ENCODE measurements around the gene HYDIN. TPM values are rescaled to one million over a fixed set of nuclear protein-coding genes. Genes with fewer than 3 reads are reported as not detected.

The HYDIN gene
- 0.17 TPM in 1 of 2 replicates, not detected in the other for total RNA-seq

DNA sequence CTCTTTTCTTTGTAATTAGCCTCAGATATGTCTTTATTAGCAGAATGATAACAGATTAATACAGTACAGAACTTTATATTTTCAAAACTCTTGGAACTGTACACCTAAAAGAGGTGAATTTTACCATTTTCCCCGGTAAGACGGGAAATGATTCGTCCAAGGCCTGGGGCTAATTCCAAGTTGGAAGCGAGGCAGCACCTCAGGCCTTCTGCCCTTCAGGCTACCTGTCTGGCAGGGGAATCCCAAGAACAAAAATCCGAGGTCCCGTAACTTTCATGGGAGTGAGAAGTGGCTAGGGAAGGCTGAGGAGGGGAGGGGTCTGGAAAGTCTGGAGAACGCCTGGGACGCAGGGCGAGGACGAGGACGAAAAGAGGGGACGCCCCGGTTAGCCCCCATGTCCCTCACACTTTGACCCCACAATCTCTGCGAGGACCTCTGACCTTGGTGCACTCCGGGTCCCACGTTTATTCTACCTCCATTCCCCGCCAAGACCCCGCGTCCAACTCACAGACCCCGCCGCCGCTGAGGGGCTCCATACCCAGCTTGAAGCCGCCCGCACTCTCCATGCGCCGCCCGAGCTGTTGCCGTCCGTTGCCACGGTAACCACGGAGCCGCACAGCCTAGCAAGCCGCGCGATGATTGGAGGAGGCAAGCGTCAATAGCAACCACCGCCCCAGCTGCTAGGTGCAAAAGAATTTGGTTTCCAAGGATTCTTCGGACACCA is at the start of gene HYDIN:
Gene HYDIN (minus strand): TSS at position 601 of the 724 bp plus-strand sequence. CDS start 43,827 bp downstream, outside the sequence.
- Mint-ChIP-seq H3K27me3 (ENCODE audit: insufficient read depth) (peaks cover 7% of the 10 kb centered on the region), H3K36me3 (ENCODE audit: low read depth) (no peaks in the 10 kb centered on the region), H3K4me1 (ENCODE audit: low read depth) (no peaks in the 10 kb centered on the region), H3K9me3 (peaks cover 34% of the 10 kb centered on the region), H3K4me3 (no peak within 1 kb of the TSS), H3K27ac (no peak within 1 kb of the TSS)
- DNase-seq (ENCODE audit: low spot score) = no peak
- intact Hi-C loops (cut with micrococcal nuclease) = no loop called here

DNA sequence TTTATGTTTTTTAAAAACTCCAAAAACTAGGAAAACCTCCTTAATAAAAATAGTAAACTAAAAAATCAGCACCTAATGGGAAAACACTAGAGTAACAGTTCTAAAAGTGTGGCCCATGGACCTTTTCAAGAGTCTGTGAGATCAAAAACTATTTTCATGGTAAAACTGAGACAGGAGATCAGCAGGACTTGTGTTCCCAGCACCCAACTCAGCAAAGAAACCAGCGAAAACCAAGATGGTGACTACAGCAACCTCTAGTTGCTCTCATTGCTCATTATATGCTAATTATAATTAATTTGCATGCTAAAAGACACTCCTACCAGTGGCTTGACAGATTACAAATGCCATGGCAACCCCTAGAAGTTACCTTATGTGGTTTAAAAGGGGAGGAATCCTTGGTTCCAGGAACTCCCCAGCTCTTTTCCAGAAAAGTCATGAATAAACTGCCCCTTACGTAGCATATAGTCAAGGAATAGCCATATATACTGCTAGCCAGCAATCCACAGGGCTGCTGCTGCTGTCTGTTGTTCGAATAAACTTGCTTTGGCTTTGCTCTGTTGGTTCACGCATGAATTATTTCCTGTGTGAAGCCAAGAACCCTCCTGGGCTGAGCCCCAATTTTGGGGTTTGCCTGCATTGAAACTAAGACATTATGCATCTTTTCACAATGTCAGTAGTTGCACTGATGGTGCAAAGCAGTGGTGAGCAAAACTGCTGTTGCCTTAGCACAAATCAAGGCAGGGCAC is 46.2 kb upstream of the HYDIN start:
- intact Hi-C loops (cut with micrococcal nuclease) = no loop called here
- Mint-ChIP-seq H3K27me3 (ENCODE audit: insufficient read depth) (peaks cover 2% of the 10 kb centered on the region), H3K9me3 (peaks cover 10% of the 10 kb centered on the region), H3K4me1 (ENCODE audit: low read depth) (no peaks in the 10 kb centered on the region), H3K27ac (no peak overlapping the region), H3K36me3 (ENCODE audit: low read depth) (no peaks in the 10 kb centered on the region), H3K4me3 (no peak overlapping the region)
- no peak for DNase-seq (ENCODE audit: low spot score)

DNA sequence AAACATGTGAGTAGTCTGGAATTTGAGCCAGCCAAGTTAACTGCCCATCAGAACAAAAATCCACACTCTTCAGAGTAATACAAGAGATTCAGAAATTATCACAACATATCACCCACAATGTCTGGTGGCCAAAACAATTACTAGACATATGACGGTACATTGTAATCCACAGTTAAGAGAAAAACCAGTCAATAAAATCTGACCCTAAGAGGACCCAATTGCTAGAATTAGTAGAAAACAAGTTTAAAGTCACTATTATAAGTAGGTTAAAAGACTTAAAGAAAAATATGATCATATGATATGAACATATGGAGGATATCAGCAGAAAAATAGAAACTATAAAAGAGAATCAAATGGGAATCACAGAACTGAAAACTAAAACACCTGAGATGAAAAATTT is 42.9 kb upstream of the HYDIN start:
- Mint-ChIP-seq H3K9me3 (peaks cover 10% of the 10 kb centered on the region), H3K27me3 (ENCODE audit: insufficient read depth) (peaks cover 12% of the 10 kb centered on the region), H3K4me1 (ENCODE audit: low read depth) (no peaks in the 10 kb centered on the region), H3K36me3 (ENCODE audit: low read depth) (no peaks in the 10 kb centered on the region), H3K27ac (no peak overlapping the region), H3K4me3 (no peak overlapping the region)
- intact Hi-C loops (cut with micrococcal nuclease) = no loop called here
- no peak for DNase-seq (ENCODE audit: low spot score)

DNA sequence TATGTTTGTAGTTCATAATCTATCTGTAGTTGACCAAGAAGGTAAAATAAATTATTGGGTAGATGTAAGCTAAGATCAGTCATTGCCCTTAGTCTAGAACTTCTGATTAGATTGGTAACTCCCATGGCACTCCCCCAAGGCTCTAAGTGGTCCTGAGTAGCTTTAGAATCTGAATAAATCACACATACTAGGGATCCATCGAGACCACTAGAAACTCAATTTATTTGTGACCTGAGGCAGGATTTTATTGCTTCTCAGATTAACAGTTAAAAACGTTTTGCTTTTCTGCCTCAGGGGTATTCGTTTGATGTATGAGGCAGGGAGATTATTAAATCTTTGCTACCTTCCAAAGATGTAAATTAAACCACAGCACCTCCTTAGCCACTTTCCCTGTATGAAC is 33.8 kb upstream of the HYDIN start:
- H3K27ac Mint-ChIP-seq = no peak overlapping the region
- intact Hi-C loops (cut with micrococcal nuclease) = no loop called here
- H3K4me1 Mint-ChIP-seq (ENCODE audit: low read depth) = no peaks in the 10 kb centered on the region
- H3K4me3 Mint-ChIP-seq = no peak overlapping the region
- DNase-seq (ENCODE audit: low spot score) = no peak
- no peaks in the 10 kb centered on the region for H3K9me3 Mint-ChIP-seq
- H3K27me3 Mint-ChIP-seq (ENCODE audit: insufficient read depth) = peaks cover 15% of the 10 kb centered on the region
- no peaks in the 10 kb centered on the region for H3K36me3 Mint-ChIP-seq (ENCODE audit: low read depth)

DNA sequence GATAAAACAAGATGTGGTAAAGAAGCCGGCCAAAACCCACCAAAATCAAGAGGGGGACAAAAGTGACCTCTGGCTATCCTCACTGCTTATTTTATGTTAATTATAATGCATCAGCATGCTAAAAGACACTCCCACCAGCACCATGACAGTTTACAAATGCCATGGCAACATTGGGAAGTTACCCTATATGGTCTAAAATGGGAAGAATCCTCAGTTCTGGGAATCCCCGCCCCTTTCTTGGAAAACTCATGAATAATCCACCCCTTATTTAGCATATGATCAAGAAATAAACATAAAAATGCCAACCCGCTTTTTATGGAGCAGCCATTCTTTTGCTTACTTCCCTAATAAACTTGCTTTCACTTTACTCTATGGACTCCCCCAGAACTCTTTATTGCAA is 33.1 kb upstream of the HYDIN start:
- no peak for DNase-seq (ENCODE audit: low spot score)
- peaks cover 12% of the 10 kb centered on the region for H3K27me3 Mint-ChIP-seq (ENCODE audit: insufficient read depth)
- no peaks in the 10 kb centered on the region for H3K9me3 Mint-ChIP-seq
- no peak overlapping the region for H3K4me3 Mint-ChIP-seq
- no peaks in the 10 kb centered on the region for H3K36me3 Mint-ChIP-seq (ENCODE audit: low read depth)
- intact Hi-C loops (cut with micrococcal nuclease) = no loop called here
- no peaks in the 10 kb centered on the region for H3K4me1 Mint-ChIP-seq (ENCODE audit: low read depth)
- no peak overlapping the region for H3K27ac Mint-ChIP-seq

DNA sequence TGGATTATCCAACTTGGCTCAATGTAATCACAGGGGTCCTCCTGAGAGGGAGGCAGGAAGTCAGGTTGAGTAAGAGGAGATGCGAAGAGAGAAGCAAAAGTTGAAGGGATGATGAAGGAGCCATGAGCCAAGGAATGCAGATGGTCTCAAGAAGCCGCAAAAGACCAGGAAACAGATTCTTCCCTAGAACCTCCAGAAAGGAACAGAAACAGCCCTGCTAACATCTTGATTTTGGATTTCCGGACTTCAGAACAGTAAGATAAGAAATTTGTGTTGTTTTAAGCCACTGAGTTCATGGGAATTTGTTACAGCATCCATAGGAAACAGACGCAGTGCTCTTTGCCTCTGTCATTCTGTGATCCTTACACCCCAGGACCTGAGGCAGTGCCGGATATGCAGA is 31.9 kb upstream of the HYDIN start:
- DNase-seq (ENCODE audit: low spot score) = no peak
- intact Hi-C loops (cut with micrococcal nuclease) = no loop called here
- Mint-ChIP-seq H3K4me3 (no peak overlapping the region), H3K27me3 (ENCODE audit: insufficient read depth) (peaks cover 10% of the 10 kb centered on the region), H3K27ac (no peak overlapping the region), H3K36me3 (ENCODE audit: low read depth) (no peaks in the 10 kb centered on the region), H3K4me1 (ENCODE audit: low read depth) (no peaks in the 10 kb centered on the region), H3K9me3 (no peaks in the 10 kb centered on the region)

DNA sequence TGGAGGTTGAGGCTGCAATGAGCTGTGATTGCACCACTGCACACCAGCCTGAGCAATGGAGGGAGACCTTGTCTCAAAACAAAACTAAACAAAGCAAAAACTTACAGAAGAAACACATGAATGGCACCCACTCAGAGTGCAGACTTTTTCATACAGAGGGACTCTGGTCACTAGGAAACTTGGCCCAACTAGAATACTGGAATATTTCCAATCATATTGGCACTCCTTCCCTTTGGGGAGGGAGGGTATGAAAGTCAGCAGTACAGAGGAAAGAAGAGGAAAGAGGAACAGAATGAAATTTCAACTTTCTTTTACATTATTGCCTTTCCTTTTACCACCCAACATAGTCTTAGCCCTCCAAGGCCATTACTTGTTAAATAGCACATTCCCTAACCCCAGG is 30.5 kb upstream of the HYDIN start:
- Mint-ChIP-seq H3K36me3 (ENCODE audit: low read depth) (no peaks in the 10 kb centered on the region), H3K27ac (no peak overlapping the region), H3K4me3 (no peak overlapping the region), H3K4me1 (ENCODE audit: low read depth) (no peaks in the 10 kb centered on the region), H3K27me3 (ENCODE audit: insufficient read depth) (peaks cover 10% of the 10 kb centered on the region), H3K9me3 (no peaks in the 10 kb centered on the region)
- intact Hi-C loops (cut with micrococcal nuclease) = no loop called here
- no peak for DNase-seq (ENCODE audit: low spot score)

DNA sequence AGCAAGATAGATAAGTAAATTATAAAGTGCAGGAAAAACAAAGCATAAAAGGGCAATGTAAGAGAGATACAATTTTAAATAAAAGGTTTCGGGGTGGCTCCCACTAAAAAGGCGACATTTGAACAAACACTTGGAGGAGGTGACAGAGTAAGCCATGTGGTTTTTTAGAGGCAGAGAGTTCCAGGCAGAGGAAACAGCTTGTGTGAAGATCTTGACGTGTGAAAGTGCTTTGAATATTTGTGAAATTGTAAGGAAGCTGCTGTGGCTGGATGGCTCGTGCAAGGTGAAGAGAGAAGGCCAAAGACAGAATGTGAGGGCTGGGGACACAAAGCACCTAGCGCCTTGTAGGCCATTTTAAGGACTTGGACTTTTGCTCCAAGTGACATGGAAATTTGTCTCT is 28.6 kb upstream of the HYDIN start:
- no peak for DNase-seq (ENCODE audit: low spot score)
- intact Hi-C loops (cut with micrococcal nuclease) = no loop called here
- H3K4me1 Mint-ChIP-seq (ENCODE audit: low read depth) = no peaks in the 10 kb centered on the region
- no peaks in the 10 kb centered on the region for H3K9me3 Mint-ChIP-seq
- H3K4me3 Mint-ChIP-seq = no peak overlapping the region
- no peak overlapping the region for H3K27ac Mint-ChIP-seq
- no peaks in the 10 kb centered on the region for H3K36me3 Mint-ChIP-seq (ENCODE audit: low read depth)
- peaks cover 11% of the 10 kb centered on the region for H3K27me3 Mint-ChIP-seq (ENCODE audit: insufficient read depth)

DNA sequence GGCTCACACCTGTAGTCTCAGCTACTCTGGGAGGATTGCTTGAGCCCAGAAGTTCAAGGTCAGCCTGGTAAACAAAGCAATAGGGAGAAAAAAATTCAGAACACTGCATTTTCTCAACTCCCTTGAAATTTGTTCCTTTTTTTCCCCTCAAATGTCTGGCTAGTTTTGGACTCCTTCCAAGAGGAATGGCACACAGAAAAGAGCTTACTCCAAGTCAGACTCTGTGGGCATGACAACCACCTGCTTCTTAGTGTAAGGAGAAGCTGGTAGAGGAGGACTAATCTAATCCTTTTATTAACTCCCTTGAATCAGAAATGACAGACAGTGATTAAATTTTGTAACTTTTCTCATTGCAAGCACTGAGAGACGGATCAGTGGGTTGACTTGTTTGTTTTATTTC is 27.9 kb upstream of the HYDIN start:
- Mint-ChIP-seq H3K4me1 (ENCODE audit: low read depth) (no peaks in the 10 kb centered on the region), H3K27me3 (ENCODE audit: insufficient read depth) (peaks cover 11% of the 10 kb centered on the region), H3K27ac (no peak overlapping the region), H3K36me3 (ENCODE audit: low read depth) (no peaks in the 10 kb centered on the region), H3K4me3 (no peak overlapping the region), H3K9me3 (no peaks in the 10 kb centered on the region)
- intact Hi-C loops (cut with micrococcal nuclease) = no loop called here
- no peak for DNase-seq (ENCODE audit: low spot score)

DNA sequence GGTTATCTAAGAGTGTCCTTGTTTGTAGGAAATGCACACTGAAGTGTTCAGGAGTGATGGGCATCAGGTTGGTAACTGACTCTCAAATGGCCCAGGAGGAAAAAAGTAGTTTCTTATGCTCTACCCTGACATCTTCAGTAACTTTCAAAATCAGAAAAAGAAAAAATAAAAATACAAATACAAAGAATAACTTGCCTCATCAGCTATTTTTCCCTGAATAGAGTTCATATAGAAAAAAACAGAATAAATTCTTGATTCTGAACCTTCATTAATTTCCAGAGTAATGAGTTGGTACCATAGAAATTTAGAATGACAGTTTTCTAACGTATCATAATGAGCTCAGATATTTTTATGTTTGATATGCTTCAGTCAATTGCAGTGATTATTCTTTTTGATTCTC is 27.2 kb upstream of the HYDIN start:
- H3K4me1 Mint-ChIP-seq (ENCODE audit: low read depth) = no peaks in the 10 kb centered on the region
- H3K9me3 Mint-ChIP-seq = no peaks in the 10 kb centered on the region
- no peak overlapping the region for H3K27ac Mint-ChIP-seq
- no peaks in the 10 kb centered on the region for H3K36me3 Mint-ChIP-seq (ENCODE audit: low read depth)
- H3K27me3 Mint-ChIP-seq (ENCODE audit: insufficient read depth) = peaks cover 9% of the 10 kb centered on the region
- no peak for DNase-seq (ENCODE audit: low spot score)
- intact Hi-C loops (cut with micrococcal nuclease) = no loop called here
- no peak overlapping the region for H3K4me3 Mint-ChIP-seq

DNA sequence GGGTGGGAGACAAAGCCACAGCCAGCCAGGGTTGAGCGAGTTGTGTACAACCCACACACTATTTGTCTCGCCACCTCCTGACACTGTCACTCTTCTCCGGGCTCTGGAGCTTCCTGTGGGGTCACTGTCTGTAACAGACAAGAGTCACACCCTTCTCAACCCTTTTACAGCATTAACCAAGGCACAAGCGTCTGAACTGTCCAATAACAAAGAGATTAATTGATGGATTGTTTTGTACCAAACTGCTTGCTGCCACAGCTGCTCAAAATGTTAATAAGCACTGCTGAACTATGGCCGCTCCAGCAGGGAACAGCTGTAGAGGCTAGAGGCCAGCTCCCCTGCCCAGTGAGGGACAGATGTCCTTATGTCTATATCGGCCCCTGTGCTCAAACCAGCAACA is 25.2 kb upstream of the HYDIN start:
- Mint-ChIP-seq H3K9me3 (no peaks in the 10 kb centered on the region), H3K4me3 (no peak overlapping the region), H3K27me3 (ENCODE audit: insufficient read depth) (peaks cover 6% of the 10 kb centered on the region), H3K36me3 (ENCODE audit: low read depth) (no peaks in the 10 kb centered on the region), H3K27ac (no peak overlapping the region), H3K4me1 (ENCODE audit: low read depth) (no peaks in the 10 kb centered on the region)
- no peak for DNase-seq (ENCODE audit: low spot score)
- intact Hi-C loops (cut with micrococcal nuclease) = no loop called here

DNA sequence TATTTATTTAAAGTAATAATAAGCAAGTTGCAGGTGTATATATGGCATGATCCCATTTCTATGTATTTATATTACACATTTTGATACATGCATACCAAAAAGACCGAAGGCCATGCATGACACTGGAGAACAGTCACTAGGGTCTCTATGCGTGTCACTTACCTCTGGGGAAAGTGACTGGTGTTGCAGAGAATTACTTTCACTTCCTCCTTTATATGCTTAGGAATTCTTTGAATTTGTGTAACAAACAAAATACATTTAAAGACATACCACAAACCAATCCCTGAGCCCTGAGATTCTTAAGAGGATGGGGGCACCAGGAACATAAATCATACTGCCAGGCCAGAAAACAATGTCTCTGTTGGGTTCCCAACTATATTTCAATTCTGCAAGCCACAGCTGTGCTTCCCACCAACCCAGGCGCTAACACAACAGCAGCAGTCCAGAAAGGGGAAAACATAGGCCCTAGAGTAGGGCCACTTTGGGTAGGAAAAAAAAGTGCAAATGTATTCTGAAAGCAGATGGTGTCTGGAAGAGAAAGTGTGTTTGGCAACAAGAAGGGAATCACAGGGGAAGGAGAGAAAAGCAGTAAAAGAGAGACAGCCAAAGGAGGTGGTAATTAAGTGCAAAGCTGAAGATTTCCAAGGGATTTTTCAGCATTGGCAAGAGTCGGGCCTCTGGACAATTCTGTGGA is 24.5 kb upstream of the HYDIN start:
- H3K27ac Mint-ChIP-seq = no peak overlapping the region
- no peak overlapping the region for H3K4me3 Mint-ChIP-seq
- H3K27me3 Mint-ChIP-seq (ENCODE audit: insufficient read depth) = peaks cover 5% of the 10 kb centered on the region
- intact Hi-C loops (cut with micrococcal nuclease) = no loop called here
- DNase-seq (ENCODE audit: low spot score) = no peak
- H3K9me3 Mint-ChIP-seq = no peaks in the 10 kb centered on the region
- no peaks in the 10 kb centered on the region for H3K4me1 Mint-ChIP-seq (ENCODE audit: low read depth)
- no peaks in the 10 kb centered on the region for H3K36me3 Mint-ChIP-seq (ENCODE audit: low read depth)
